HG02623 (cell line): Measurements from ENCODE around the gene P2RX2.

Experiments
- ATAC-seq: cut with Tn5 transposase; IDR thresholded peaks from one replicate; pipeline ENCODE4 v1.9.1; 2021; ENCODE audit warnings: moderate library complexity; ENCODE audit not compliant: unreplicated experiment

P2RX2 gene

DNA sequence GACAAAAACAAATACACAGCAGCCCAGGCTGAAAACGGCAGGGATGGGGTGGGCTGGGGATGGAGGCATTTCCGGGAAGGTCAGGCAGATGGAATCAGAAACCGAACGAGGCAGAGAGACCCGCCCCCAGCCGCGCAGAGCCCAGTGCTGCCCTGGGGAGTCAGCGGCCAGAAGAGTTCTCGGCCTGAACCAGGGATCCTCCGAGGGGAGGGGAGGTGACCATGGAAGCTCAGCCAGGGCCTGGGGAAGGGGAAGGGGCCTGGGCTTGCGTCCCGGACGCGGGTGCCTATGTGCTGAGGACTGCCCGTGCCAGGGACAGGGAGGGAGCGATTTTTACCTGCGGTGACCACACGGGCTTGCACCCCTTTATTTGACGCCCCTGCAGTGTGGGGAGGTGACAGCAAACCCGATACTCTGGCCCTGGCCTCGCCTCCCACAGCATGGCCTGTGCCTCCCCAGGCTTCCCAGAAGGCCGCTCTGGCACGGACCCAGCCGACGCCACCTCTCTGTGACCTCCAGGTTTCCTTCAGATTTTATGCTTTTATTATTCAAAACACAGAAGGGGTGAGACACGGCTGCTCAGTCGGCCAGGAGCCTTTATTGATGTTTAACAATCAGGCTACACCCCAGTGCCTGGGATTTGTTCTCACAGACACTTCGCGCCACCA is 15.9 kb upstream of the P2RX2 start:
- no peak for ATAC-seq

DNA sequence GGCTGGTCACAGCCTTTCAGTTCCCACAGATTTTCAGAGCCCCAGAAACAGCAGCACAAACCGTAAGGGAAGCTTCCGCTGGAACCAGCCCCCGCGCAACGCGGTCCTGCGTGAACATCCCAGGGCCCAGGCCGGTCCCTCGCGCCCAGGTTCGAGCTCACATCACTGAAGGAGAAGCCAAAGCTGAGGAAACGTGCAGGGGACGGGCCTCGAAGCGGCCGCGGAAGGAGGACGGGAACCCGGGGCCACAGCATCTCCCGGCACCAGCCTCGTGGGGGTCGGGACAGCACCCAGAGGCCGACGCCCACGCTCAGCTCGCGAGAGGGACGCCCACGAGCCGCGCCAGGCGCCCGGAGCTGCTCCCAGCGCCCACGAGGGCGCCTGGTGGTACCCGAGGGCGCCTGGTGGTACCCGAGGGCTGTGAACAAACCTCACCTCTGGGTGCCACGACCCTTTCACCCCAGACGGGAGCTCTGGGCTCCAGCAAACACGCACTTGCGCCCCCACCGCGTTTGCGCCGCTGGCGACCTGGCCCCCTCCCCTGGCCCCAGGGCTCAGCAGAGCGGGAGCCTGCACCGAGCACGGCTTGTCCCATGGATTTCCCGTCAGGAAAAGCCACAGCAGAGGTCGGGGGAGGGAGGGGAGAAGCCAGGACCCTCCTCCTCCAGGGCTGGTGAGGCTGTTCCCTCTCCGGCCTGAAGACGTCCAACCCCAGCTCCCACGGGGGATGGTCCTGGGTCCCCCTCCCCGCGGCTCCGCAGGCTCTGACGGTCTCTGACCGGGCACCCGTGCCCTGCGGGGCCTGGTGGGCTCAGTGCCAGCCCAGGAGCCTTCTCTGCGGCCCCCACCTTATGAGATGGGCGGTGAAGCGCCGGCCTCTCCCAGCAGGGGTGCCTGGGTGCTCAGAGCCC is 15.1 kb upstream of the P2RX2 start:
- no peak for ATAC-seq

- ATAC-seq: no peak
Observed at GRCh38 chr12:132604151-132604618, 14.4 kb upstream of the P2RX2 start.

DNA sequence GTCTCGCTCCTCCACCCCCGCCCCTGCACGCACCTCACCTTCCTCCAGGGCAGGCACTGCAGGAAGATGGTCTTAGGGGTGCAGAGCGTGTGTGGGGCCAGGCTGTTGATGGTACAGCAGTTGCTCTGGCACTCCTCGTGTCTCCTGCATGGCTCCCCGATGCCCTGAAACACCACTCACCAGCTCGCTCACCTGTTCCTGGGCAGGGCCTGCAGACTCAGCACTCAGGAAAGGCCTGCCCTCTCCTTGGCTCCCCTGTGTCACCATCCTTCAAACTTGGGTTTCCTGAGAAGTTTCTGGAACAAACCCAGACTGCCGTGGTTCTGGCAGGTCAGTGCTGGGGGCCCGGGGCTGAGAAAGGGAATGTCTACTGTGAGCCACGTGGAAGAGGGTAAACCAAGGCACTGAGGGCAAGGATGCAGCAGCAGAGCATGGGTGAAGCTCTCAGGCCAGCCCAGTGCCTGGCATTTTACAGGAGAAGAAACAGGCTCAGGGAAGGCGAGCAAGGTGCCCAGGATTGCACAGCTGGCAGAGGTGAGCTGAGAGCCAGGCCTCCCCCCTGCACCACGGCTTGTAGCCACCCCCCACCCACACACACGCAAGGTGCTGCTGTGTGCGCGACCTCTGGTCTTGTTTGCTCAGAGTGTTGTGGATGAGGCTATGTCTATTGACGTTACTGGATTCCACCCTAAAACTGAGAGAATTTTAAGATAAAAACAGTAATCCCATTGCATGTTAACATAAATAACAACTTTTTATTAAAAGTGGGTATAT is 13.7 kb upstream of the P2RX2 start:
- ATAC-seq: no peak

GRCh38 chr12:132605892-132606291 is 12.7 kb upstream of the P2RX2 start:
- ATAC-seq: no peak

DNA sequence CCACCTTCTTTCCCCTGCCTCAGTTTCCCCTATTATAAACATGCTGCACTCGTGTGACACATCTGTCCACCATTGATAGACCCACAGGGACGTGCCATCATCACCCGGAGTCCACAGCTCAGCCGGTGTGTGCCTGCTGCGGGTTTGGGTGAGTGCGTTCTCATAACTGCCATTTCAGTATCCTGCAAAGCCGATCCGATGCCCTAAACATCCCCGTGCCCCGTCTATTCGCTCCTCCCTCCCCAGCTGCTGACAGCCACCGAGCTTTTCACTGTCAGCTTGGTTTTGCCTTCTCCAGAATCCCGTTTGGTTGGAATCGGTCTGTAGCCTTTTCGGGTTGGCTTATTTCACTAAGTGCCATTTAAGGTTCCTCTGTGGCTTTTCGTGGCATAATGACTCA is 12.1 kb upstream of the P2RX2 start:
- no peak for ATAC-seq

DNA sequence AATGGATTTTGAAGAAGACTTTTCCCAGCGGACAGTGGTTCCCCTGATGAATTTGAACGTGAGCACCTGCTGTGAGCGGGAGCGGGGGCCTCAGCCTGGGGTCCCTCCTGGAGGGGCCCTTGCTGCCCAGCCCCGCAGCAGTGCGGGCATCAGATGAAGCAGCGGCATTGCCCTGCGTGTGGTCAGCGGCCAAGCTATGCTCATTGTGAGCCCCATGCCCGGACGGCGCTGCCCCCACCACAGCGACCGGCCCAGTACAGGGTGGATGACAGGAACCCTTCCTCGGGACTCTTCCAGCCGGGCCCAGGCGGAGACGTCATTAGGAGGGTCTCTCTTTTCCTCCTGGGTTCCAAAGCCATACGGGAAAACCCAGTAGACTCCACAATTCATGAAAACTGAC is 11.6 kb upstream of the P2RX2 start:
- no peak for ATAC-seq

DNA sequence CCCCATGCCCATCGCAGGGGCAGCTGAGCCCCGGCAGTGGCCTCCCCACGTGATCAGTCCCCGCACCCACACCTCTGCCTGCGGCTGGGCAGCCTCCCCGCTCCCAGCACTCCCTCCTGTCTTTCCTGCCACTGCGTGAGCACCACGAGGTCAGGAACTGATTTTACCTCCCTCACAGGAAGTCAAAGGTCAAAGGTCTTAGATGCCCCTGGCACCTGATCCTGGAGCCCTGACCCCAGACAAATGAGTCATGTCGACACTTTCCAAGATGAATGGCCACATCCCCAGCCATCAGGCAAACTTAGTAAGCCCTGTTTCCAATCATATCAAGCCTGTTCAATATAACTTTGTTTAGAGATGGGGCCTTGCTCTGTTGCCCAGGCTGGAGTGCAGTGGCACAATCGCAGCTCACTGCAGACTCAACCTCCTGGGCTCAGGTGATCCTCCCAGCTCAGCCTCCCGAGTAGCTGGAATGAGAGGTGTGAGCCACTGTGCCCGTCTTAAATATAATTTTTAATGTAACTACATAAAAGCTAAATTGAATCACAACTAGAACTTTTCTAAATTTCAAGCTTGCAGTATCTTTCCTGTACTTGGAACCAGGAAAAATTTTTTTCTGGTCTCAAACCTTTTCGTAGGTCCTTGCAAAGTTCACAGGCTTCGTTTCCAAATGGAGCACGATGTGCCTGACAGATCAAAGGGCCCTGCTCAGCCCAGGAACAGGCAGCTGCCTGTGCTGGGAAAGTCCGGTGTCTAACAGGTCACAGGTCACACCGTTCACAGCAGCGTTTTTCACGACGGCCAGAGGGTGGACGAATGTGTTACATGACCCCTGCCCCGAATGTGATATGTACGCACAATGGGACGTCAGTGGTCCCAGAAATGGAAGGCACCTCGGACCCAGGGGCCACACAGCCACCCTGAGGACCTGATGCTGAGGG is 10.1 kb upstream of the P2RX2 start:
- no peak for ATAC-seq

GRCh38 chr12:132610051-132610759 is 8.4 kb upstream of the P2RX2 start, which contains the start of gene LRCOL1:
Gene LRCOL1, minus strand, starts transcription at chr12:132610582. Its CDS starts 4,331 bp downstream, at chr12:132606251.
- ATAC-seq: no peak

DNA sequence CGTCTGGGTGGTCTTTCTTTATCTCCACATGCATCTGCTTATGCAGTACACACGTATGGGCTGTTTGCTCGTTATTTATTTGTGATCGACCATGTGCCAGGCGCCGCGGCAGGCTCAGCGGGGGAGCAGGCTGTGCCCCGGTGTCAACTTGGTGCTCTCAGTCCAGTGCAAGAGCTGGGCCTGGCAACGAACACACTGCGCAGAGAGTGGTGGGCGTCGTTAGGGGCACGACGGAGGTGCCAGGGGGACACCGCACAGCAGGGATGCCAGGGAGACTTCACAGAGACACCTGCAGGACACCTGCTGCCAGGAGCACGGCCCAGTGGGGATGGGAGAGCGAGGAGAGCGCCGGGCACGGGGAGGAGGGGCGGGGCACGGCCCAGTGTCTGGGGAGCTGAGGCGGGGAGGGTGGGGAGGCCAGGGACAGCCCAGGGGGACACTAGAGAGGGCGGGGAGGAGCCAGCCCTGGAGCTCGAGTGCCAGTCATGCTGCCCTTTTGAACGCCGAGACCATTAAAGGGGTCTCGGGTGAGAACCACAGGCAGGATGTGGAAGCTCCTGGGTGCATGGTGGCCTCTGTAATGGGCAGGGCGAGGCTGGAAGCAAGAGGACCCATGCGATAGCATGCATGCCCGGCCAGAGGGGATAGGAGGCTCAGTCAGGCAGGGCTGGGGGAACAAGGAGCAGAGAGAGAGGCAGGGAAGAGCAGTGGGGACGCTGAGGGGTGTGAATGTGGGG is 7.5 kb upstream of the P2RX2 start:
- no peak for ATAC-seq

DNA sequence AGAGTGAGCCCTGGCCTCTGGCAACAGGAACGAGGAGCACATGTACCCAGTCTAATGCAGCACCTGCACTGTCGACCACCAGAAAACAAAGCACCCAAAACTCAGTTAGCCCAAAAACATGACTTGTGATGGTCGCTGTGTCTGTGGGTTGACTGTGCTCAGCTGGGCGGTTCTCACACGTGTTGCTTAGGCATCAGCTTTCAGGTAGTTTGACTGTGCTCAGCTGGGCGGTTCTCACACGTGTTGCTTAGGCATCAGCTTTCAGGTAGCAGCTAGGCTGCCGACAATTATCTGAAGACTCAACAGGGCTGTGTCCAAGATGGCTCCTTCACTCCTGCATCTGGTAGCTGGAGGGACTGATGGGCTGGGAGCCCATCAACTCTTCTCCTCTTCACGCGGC is 7.0 kb upstream of the P2RX2 start:
- no peak for ATAC-seq

GRCh38 chr12:132614029-132614428 is 4.5 kb upstream of the P2RX2 start:
- no peak for ATAC-seq

DNA sequence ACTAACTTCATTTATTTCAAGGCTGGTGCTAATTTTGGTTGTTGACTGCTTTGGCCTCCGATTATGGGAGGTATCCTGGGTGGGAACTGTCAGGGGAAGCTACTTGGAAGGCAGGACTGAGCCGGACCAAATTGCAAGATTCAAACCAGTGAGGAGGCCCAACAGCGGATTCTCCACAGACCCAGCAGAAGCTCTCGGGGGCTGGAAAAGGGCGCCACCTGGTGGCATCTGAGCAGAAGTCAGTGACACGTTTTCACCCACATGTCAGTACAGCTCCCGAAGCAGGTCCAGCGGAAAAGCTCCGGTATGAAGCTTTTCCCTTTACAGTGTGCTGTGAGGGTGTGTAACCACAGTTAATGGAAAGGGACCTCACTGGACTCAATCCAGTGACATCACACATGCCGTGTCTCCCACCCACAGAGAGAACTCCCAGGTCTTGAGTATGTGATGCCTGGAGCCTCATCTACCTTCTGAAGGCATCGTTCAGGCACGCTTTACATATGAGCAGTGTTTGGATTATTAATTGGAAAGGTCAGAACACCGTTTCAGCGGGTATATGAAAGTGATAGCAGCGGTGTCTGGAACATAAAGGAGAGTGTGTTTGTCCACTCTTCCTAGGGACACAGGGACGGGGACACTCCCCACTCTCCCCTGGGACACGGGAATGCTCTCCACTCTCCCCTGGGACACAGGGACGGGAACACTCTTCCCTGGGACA is 3.6 kb upstream of the P2RX2 start:
- ATAC-seq: no peak

DNA sequence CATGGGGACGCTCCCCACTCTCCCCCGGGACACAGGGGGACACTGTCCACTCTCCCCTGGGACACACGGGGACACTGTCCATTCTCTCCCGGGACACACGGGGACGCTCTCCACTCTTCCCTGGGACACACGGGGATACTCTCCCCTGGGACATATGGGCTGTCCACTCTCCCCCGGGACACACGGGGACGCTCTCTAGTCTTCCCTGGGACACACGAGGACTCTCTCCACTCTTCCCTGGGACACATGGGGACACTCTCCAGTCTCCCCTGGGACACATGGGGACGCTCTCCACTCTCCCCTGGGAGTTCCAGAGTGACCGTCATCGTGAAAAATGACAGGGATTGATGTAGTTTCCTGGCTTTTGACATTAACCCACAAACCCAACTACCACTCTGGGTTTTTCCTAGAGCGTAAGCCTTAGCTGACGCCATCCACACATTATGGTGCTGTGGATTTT is 3.0 kb upstream of the P2RX2 start:
- no peak for ATAC-seq

- no peak for ATAC-seq
Observed at GRCh38 chr12:132617135-132617701, 1.4 kb upstream of the P2RX2 start.

DNA sequence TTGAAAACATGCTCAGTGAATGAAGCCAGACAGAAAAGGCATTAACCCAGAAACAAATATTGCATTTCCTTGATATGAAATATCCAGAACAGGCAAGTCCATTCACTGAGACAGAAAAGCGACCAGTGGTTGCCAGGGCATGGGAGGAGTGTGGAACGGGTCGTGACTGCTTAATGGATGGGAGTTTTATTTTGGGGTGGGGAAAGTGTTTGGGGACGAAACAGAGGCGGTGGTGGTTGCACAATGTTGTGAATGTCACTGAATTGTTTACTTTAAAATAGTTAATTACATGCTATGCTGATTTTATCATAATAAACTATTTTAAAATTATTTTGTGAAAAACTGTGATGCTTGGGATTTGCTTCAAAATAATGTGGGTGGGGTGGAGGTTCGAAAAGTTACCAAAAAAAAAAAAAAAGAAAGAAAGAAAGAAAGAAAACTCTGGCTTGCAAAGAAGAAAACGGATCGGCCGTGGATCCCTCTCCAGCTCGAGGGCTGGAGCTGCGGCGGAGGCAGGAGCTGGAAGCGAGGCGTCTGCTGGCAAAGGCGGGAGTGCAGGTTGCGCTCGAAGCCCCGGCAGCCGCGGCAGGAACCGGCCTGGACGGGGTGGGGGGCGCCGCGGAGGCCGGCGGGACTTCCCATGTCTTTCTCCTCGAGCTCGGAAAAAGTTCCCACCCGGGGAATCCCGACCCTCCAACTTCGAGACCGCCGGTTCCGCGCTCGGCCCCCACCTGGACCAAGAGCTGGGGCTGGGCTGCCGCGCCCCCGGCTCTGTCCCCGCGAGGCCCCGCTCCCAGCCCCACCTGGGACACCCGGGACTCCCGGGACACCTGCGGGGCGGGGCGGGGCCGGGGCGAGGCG is 524 bp upstream of the P2RX2 start:
- ATAC-seq: no peak

DNA sequence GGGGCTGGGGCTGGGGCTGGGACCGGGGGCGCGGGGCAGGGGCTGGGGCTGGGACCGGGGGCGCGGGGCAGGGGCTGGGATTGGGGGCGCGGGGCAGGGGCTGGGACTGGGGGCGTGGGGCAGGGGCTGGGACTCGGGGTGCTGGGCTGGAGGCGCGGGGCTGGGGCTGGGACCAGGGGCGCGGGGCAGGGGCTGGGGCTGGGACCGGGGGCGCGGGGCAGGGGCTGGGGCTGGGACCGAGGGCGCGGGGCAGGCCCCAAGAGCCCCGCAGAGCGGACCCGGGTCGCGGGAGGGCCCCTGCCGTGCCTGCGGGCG is 452 bp downstream of the P2RX2 start:
- ATAC-seq: no peak
